A673 (cell line): ENCODE data around the gene UMAD1. TPM values are rescaled to one million over a fixed set of nuclear protein-coding genes. Genes with fewer than 3 reads are reported as not detected.

Source experiments
- BruUV-seq: library from RNA; stranded (reverse); fragments of 400-500 nt; replicated peaks from 2 replicates; lab custom pipeline; 2021; lab: Mats Ljungman, UMichigan
- CTCF ChIA-PET: fragments of 300-600 bp; sonication (Branson Sonifier 250); formaldehyde crosslinking; loops from one replicate; lab custom pipeline; 2022; ENCODE audit warnings: antibody characterized with exemption; lab: Charles Lee
- POLR2A ChIA-PET: fragments of 300-600 bp; sonication (Branson Sonifier 250); formaldehyde crosslinking; loops from one replicate; lab custom pipeline; 2022; ENCODE audit warnings: antibody characterized with exemption; ENCODE audit not compliant: low non-redundant PET; lab: Charles Lee
- DNase-seq: peaks from one replicate; pipeline ENCODE4 v3.0.0-alpha.2; 2015; ENCODE audit warnings: low spot score
- H3K27ac ChIP-seq: fragments of 200-600 bp; sonication (generic); 2 replicates; pipeline ENCODE4 v1.5.1; 2016; ENCODE audit warnings: mixed run types, low read depth, mild to moderate bottlenecking, mixed read lengths, antibody characterized with exemption, low read length; ENCODE audit not compliant: poor library complexity, severe bottlenecking
- H3K27me3 ChIP-seq: fragments of 200-600 bp; sonication (generic); replicated peaks from 2 replicates; pipeline ENCODE4 v1.6.1; 2017; ENCODE audit warnings: mixed run types, low read depth, mild to moderate bottlenecking, mixed read lengths, antibody characterized with exemption, low read length; ENCODE audit not compliant: insufficient read depth, poor library complexity
- H3K36me3 ChIP-seq: fragments of 200-600 bp; sonication (generic); 2 replicates; pipeline ENCODE4 v1.6.1; 2016; ENCODE audit warnings: mixed run types, mild to moderate bottlenecking, mixed read lengths, antibody characterized with exemption, low read length; ENCODE audit not compliant: insufficient read depth, poor library complexity, severe bottlenecking
- H3K4me1 ChIP-seq: fragments of 200-600 bp; sonication (generic); 2 replicates; pipeline ENCODE4 v1.6.1; 2017; ENCODE audit warnings: mixed run types, mild to moderate bottlenecking, mixed read lengths, antibody characterized with exemption, low read length; ENCODE audit not compliant: insufficient read depth, poor library complexity, severe bottlenecking
- H3K4me3 ChIP-seq: fragments of 200-600 bp; sonication (generic); 2 replicates; pipeline ENCODE4 v1.5.1; 2016; ENCODE audit warnings: low read depth, mixed run types, mild to moderate bottlenecking, mixed read lengths, low read length; ENCODE audit not compliant: poor library complexity, severe bottlenecking
- H3K9me3 ChIP-seq: fragments of 200-600 bp; sonication (generic); 2 replicates; pipeline ENCODE4 v1.6.1; 2016; ENCODE audit warnings: mixed run types, low read depth, mild to moderate bottlenecking, mixed read lengths, antibody characterized with exemption, low read length; ENCODE audit not compliant: poor library complexity, severe bottlenecking
- CTCF ChIP-seq: fragments of 300-800, 200-600 bp; sonication (generic); conservative IDR thresholded peaks from 2 replicates; pipeline ENCODE4 v1.5.1; 2017; ENCODE audit warnings: low read depth, mild to moderate bottlenecking, antibody characterized with exemption, low read length, moderate library complexity, mixed read lengths
- EZH2 ChIP-seq: fragments of 200-600 bp; sonication (generic); IDR thresholded peaks from 2 replicates; pipeline ENCODE4 v1.6.1; 2017; ENCODE audit warnings: borderline replicate concordance, low read depth, mild to moderate bottlenecking, mixed read lengths, antibody characterized with exemption, low read length; ENCODE audit not compliant: poor library complexity, severe bottlenecking
- intact Hi-C: fragments of 100-400 bp; cut with micrococcal nuclease; formaldehyde crosslinking; loops from one replicate; pipeline ENCODE4 v1.10.0; 2022; ENCODE audit not compliant: unreplicated experiment
- total RNA-seq: library from RNA; stranded (reverse); gene quantifications from 2 replicates; pipeline ENCODE4 v1.2.3, GENCODE V29; 2021

UMAD1 gene
- total RNA-seq, 1 experiment from 2014 or later, result 13.5 TPM

- no peak for DNase-seq
- H3K4me1 ChIP-seq, result peaks cover 7% of the 10 kb centered on the region
These were observed 26.6 kb downstream of the UMAD1 start for GRCh38 chr7:7667187-7667586.

GRCh38 chr7:7668706-7669105 is 28.2 kb downstream of the UMAD1 start:
- Histone ChIP-seq H3K4me3 (no peak overlapping the region), H3K36me3 (no peaks in the 10 kb centered on the region), H3K9me3 (no peaks in the 10 kb centered on the region), H3K4me1 (peaks cover 7% of the 10 kb centered on the region), H3K27me3 (no peaks in the 10 kb centered on the region), H3K27ac (no peak overlapping the region)
- no TSS peak for BruUV-seq
- no peak for TF ChIP-seq CTCF
- TF ChIP-seq EZH2, result no peak
- POLR2A ChIA-PET, result no interaction called here
- CTCF ChIA-PET, result no interaction called here
- intact Hi-C loops, result no loop called here
- no peak for DNase-seq

More at GRCh38 chr7:7667187-7667586, 26.6 kb downstream of the UMAD1 start:
- Histone ChIP-seq H3K4me3 (no peak overlapping the region), H3K27ac (no peak overlapping the region), H3K27me3 (no peaks in the 10 kb centered on the region), H3K9me3 (no peaks in the 10 kb centered on the region), H3K36me3 (no peaks in the 10 kb centered on the region)
- POLR2A ChIA-PET, result no interaction called here
- CTCF ChIA-PET, result no interaction called here
- no TSS peak for BruUV-seq
- TF ChIP-seq CTCF (no peak), EZH2 (no peak)
- intact Hi-C loops, result no loop called here

- POLR2A ChIA-PET, result no interaction called here
- TF ChIP-seq CTCF (no peak), EZH2 (no peak)
- CTCF ChIA-PET, result no interaction called here
- Histone ChIP-seq H3K4me3 (no peak overlapping the region), H3K9me3 (no peaks in the 10 kb centered on the region), H3K27ac (no peak overlapping the region), H3K4me1 (no peaks in the 10 kb centered on the region), H3K27me3 (no peaks in the 10 kb centered on the region), H3K36me3 (no peaks in the 10 kb centered on the region)
- no peak for DNase-seq
- BruUV-seq, result no TSS peak
- intact Hi-C loops, result no loop called here
These were observed 29.9 kb downstream of the UMAD1 start for GRCh38 chr7:7670490-7670889.
